ENCODE measurements around the gene KISS1.

DNA sequence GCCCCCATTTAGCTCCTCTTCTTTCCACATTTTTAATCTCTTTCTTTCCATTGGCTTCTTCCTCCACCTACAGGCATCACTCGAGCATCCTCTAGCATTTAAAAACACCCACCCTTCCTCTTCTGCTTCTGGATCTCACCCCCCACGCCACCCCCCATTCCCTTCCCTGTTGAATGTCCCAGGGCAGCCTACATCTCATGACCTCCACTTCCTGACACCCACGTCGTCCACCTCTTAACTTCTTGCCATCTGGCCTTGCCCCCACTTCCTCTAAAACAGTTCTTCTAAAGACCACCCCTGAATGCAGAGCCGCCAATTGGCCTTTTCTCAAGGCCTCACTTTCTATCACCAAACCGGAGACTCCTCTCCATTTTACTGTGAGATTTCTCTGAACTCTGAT lies 38.3 kb downstream of the KISS1 start:
- TF ChIP-seq POLR2AphosphoS5 (IDR thresholded peaks at IDR 0.05) (no peak), POLR2A (IDR thresholded peaks at IDR 0.05) (no peak)
- TF ChIP-seq, protein P1, sequence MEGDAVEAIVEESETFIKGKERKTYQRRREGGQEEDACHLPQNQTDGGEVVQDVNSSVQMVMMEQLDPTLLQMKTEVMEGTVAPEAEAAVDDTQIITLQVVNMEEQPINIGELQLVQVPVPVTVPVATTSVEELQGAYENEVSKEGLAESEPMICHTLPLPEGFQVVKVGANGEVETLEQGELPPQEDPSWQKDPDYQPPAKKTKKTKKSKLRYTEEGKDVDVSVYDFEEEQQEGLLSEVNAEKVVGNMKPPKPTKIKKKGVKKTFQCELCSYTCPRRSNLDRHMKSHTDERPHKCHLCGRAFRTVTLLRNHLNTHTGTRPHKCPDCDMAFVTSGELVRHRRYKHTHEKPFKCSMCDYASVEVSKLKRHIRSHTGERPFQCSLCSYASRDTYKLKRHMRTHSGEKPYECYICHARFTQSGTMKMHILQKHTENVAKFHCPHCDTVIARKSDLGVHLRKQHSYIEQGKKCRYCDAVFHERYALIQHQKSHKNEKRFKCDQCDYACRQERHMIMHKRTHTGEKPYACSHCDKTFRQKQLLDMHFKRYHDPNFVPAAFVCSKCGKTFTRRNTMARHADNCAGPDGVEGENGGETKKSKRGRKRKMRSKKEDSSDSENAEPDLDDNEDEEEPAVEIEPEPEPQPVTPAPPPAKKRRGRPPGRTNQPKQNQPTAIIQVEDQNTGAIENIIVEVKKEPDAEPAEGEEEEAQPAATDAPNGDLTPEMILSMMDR (IDR thresholded peaks at IDR 0.05 in 8 of 11, conservative IDR thresholded peaks at IDR 0.05 in 3 of 11): no peak
